Endodermal cell (in vitro differentiated cells): ENCODE measurements around the gene CPED1. TPM values are rescaled to one million over a fixed set of nuclear protein-coding genes. Genes with fewer than 3 reads are reported as not detected.

Experiments used
- DNase-seq: peaks from one replicate; pipeline ENCODE4 v3.0.0-alpha.2; 2017
- H3K27ac ChIP-seq: 2 replicates; pipeline ENCODE4 v1.5.1; 2013; ENCODE audit warnings: mild to moderate bottlenecking, low read depth, low read length, moderate library complexity
- H3K27me3 ChIP-seq: 2 replicates; pipeline ENCODE4 v1.6.1; 2013; ENCODE audit warnings: mild to moderate bottlenecking, low read length, moderate library complexity; ENCODE audit not compliant: insufficient read depth, control insufficient read depth, poor library complexity, severe bottlenecking
- H3K36me3 ChIP-seq: 2 replicates; pipeline ENCODE4 v1.7.0; 2013; ENCODE audit warnings: mild to moderate bottlenecking, low read length, moderate library complexity; ENCODE audit not compliant: control insufficient read depth, insufficient read depth
- H3K4me1 ChIP-seq: one replicate; pipeline ENCODE4 v1.7.0; 2013; ENCODE audit warnings: low read length; ENCODE audit not compliant: control insufficient read depth, insufficient read depth
- H3K4me3 ChIP-seq: 2 replicates; pipeline ENCODE4 v1.5.1; 2013; ENCODE audit warnings: mild to moderate bottlenecking, low read length, moderate library complexity
- H3K9ac ChIP-seq: 2 replicates; pipeline ENCODE4 v1.6.1; 2013; ENCODE audit warnings: mild to moderate bottlenecking, low read length, moderate library complexity; ENCODE audit not compliant: poor library complexity, severe bottlenecking; ENCODE audit errors: extremely low read depth
- H3K9me3 ChIP-seq: 2 replicates; pipeline ENCODE4 v1.6.1; 2013; ENCODE audit warnings: mild to moderate bottlenecking, low read length, moderate library complexity; ENCODE audit not compliant: control insufficient read depth
- H3K27ac Mint-ChIP-seq: 2 replicates; pipeline ENCODE4 v1.8.0; 2020; ENCODE audit warnings: mixed read lengths
- H3K27me3 Mint-ChIP-seq: 2 replicates; pipeline ENCODE4 v1.8.0; 2021; ENCODE audit warnings: mild to moderate bottlenecking, mixed read lengths; ENCODE audit not compliant: insufficient read depth
- H3K36me3 Mint-ChIP-seq: 2 replicates; pipeline ENCODE4 v1.8.0; 2020; ENCODE audit warnings: low read depth, mixed read lengths
- H3K4me1 Mint-ChIP-seq: 2 replicates; pipeline ENCODE4 v1.8.0; 2020; ENCODE audit warnings: mixed read lengths
- H3K4me3 Mint-ChIP-seq: 2 replicates; pipeline ENCODE4 v1.8.0; 2020; ENCODE audit warnings: mild to moderate bottlenecking, moderate library complexity, mixed read lengths
- H3K9me3 Mint-ChIP-seq: 2 replicates; pipeline ENCODE4 v1.8.0; 2020; ENCODE audit warnings: mild to moderate bottlenecking, mixed read lengths
- WGBS, 2 experiments: methylation state at CpG; one replicate each; pipeline versions ENCODE4 v1.1.5 to v1.1.7; 2013; ENCODE audit warnings: missing lambda C conversion rate in 2 of 2, mixed read lengths in 1 of 2; ENCODE audit not compliant: insufficient coverage in 1 of 2, insufficient read length in 1 of 2; 5-methylcytosine and 5-hydroxymethylcytosine counted together
- total RNA-seq, 2 donors: library from RNA; stranded (reverse); fragmentation: NEBNext Ultra II Directional in 1 of 2; extraction: Animal tissue kit (Norgen Biotek cat#: 25700) in 1 of 2; gene quantifications; 2 replicates in 1 of 2; 3 replicates in 1 of 2; pipeline ENCODE4 v1.2.1, GENCODE V29; 2021
- TF ChIP-seq, protein P1 (sequence below): fragments of 200-600 bp; sonication (generic); conservative IDR thresholded peaks from 2 replicates; pipeline ENCODE4 v1.5.0; 2021; ENCODE audit warnings: antibody characterized with exemption, mild to moderate bottlenecking

The CPED1 gene
- total RNA-seq, 2 donors from 2014 or later, result 1.1 TPM; not detected in 1

GRCh38 chr7:120985130-120985758 is 3.3 kb upstream of the CPED1 start:
- DNase-seq, result no peak
- no peaks in the 10 kb centered on the region for H3K4me1 ChIP-seq
- no peaks in the 10 kb centered on the region for H3K9me3 Mint-ChIP-seq
- H3K9me3 ChIP-seq, result no peaks in the 10 kb centered on the region
- H3K4me3 Mint-ChIP-seq, result no peak overlapping the region
- 48 to 67% methylated on average over 1 to 2 of the region's 2 CpGs for WGBS, 2 experiments
- H3K27ac Mint-ChIP-seq, result no peak overlapping the region
- no peak overlapping the region for H3K27ac ChIP-seq
- peaks cover 12% of the 10 kb centered on the region for H3K4me1 Mint-ChIP-seq
- H3K36me3 ChIP-seq, result no peaks in the 10 kb centered on the region
- TF ChIP-seq, protein P1, sequence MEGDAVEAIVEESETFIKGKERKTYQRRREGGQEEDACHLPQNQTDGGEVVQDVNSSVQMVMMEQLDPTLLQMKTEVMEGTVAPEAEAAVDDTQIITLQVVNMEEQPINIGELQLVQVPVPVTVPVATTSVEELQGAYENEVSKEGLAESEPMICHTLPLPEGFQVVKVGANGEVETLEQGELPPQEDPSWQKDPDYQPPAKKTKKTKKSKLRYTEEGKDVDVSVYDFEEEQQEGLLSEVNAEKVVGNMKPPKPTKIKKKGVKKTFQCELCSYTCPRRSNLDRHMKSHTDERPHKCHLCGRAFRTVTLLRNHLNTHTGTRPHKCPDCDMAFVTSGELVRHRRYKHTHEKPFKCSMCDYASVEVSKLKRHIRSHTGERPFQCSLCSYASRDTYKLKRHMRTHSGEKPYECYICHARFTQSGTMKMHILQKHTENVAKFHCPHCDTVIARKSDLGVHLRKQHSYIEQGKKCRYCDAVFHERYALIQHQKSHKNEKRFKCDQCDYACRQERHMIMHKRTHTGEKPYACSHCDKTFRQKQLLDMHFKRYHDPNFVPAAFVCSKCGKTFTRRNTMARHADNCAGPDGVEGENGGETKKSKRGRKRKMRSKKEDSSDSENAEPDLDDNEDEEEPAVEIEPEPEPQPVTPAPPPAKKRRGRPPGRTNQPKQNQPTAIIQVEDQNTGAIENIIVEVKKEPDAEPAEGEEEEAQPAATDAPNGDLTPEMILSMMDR, result no peak
- H3K27me3 ChIP-seq, result peaks cover 95% of the 10 kb centered on the region
- no peaks in the 10 kb centered on the region for H3K36me3 Mint-ChIP-seq
- no peak overlapping the region for H3K9ac ChIP-seq
- no peak overlapping the region for H3K4me3 ChIP-seq
- H3K27me3 Mint-ChIP-seq, result peaks cover 55% of the 10 kb centered on the region

DNA sequence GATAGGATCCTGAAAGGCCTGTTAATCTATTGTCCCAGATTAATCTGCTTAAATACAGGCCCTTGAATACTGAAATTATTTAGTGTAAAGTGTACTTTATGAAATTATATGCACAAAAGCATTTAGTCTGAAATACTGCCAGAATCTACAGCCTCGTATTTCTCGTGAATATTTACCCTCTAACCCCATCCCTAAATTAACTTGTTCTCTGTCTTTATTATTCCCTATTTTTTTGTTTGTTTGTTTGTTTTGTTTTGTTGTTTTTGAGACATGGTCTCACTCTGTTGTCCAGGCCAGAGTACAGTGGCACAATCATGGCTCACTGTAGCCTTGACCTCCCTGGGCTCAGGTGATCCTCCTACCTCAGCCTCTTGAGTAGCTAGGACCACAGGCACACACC is 2.7 kb upstream of the CPED1 start:
- no peaks in the 10 kb centered on the region for H3K9me3 ChIP-seq
- H3K36me3 ChIP-seq, result no peaks in the 10 kb centered on the region
- H3K4me1 Mint-ChIP-seq, result peaks cover 12% of the 10 kb centered on the region
- TF ChIP-seq, protein P1, result no peak
- no peak overlapping the region for H3K9ac ChIP-seq
- H3K4me1 ChIP-seq, result no peaks in the 10 kb centered on the region
- no peak overlapping the region for H3K4me3 ChIP-seq
- peaks cover 59% of the 10 kb centered on the region for H3K27me3 Mint-ChIP-seq
- no peak overlapping the region for H3K27ac ChIP-seq
- H3K27me3 ChIP-seq, result peaks cover 95% of the 10 kb centered on the region
- H3K27ac Mint-ChIP-seq, result no peak overlapping the region
- no peaks in the 10 kb centered on the region for H3K36me3 Mint-ChIP-seq
- 89% methylated on average over 2 of the region's 2 CpGs; no CpG with 5 or more reads in 1 of the 2 experiments for WGBS, 2 experiments
- no peak for DNase-seq
- H3K9me3 Mint-ChIP-seq, result no peaks in the 10 kb centered on the region
- no peak overlapping the region for H3K4me3 Mint-ChIP-seq

GRCh38 chr7:120986650-120987049 is 1.9 kb upstream of the CPED1 start:
- H3K4me3 Mint-ChIP-seq, result no peak overlapping the region
- Histone ChIP-seq H3K9ac (no peak overlapping the region), H3K27ac (no peak overlapping the region), H3K4me1 (no peaks in the 10 kb centered on the region), H3K36me3 (no peaks in the 10 kb centered on the region), H3K27me3 (peaks cover 95% of the 10 kb centered on the region), H3K9me3 (no peaks in the 10 kb centered on the region), H3K4me3 (no peak overlapping the region)
- H3K36me3 Mint-ChIP-seq, result no peaks in the 10 kb centered on the region
- DNase-seq, result no peak
- H3K27me3 Mint-ChIP-seq, result peaks cover 56% of the 10 kb centered on the region
- no peak overlapping the region for H3K27ac Mint-ChIP-seq
- no peaks in the 10 kb centered on the region for H3K9me3 Mint-ChIP-seq
- WGBS, 2 experiments, result 88 to 100% methylated on average over 1 to 2 of the region's 2 CpGs
- H3K4me1 Mint-ChIP-seq, result peaks cover 12% of the 10 kb centered on the region
- TF ChIP-seq, protein P1, result no peak
